Activated naive CD4-positive, alpha-beta T cell (primary cell): ENCODE measurements around the gene AOPEP.

ENCODE experiments used
- DNase-seq, 4 experiments: peaks; one replicate each; lab custom pipeline; 2025; lab: John Stamatoyannopoulos, UW

Gene AOPEP

GRCh38 chr9:94761481-94761880 lies 35.0 kb downstream of the AOPEP start:
- DNase-seq: no peak

- DNase-seq: no peak
These were observed 41.0 kb downstream of the AOPEP start for GRCh38 chr9:94767331-94768072.

- no peak for DNase-seq
These were observed 42.3 kb downstream of the AOPEP start for GRCh38 chr9:94768766-94769165.

GRCh38 chr9:94770334-94770733 lies 43.8 kb downstream of the AOPEP start:
- no peak for DNase-seq

GRCh38 chr9:94771096-94771495 lies 44.6 kb downstream of the AOPEP start:
- DNase-seq: no peak

GRCh38 chr9:94772144-94772543 lies 45.6 kb downstream of the AOPEP start:
- DNase-seq: no peak

GRCh38 chr9:94772639-94773303 lies 46.3 kb downstream of the AOPEP start:
- no peak for DNase-seq

- no peak for DNase-seq
These were observed 47.2 kb downstream of the AOPEP start for GRCh38 chr9:94773655-94774054.

GRCh38 chr9:94778013-94778412 lies 51.5 kb downstream of the AOPEP start:
- no peak for DNase-seq

GRCh38 chr9:94779031-94779430 lies 52.5 kb downstream of the AOPEP start:
- no peak for DNase-seq

- no peak for DNase-seq
These were observed 53.3 kb downstream of the AOPEP start for GRCh38 chr9:94779693-94780290.

- DNase-seq: no peak
These were observed 54.0 kb downstream of the AOPEP start for GRCh38 chr9:94780516-94780950.

GRCh38 chr9:94782355-94783101 lies 56.0 kb downstream of the AOPEP start:
- no peak for DNase-seq

GRCh38 chr9:94783102-94783682 lies 56.7 kb downstream of the AOPEP start:
- no peak for DNase-seq

- no peak for DNase-seq
These were observed 57.4 kb downstream of the AOPEP start for GRCh38 chr9:94783928-94784327.

GRCh38 chr9:94785215-94786169 lies 59.0 kb downstream of the AOPEP start:
- DNase-seq: no peak

GRCh38 chr9:94786586-94786985 lies 60.1 kb downstream of the AOPEP start:
- no peak for DNase-seq

- no peak for DNase-seq
These were observed 60.8 kb downstream of the AOPEP start for GRCh38 chr9:94787266-94787665.

- DNase-seq: no peak
These were observed 62.1 kb downstream of the AOPEP start for GRCh38 chr9:94788570-94789105.

- DNase-seq: no peak
These were observed 64.9 kb downstream of the AOPEP start for GRCh38 chr9:94791435-94791834.

GRCh38 chr9:94792511-94792910 lies 66.0 kb downstream of the AOPEP start:
- no peak for DNase-seq
